K562 (cell line): ENCODE measurements around the gene ZPR1. TPM values are rescaled to one million over a fixed set of nuclear protein-coding genes. Genes with fewer than 3 reads are reported as not detected.

Experiments used
- ATAC-seq: fragments of 200-7000 bp; cut with Tn5 transposase; 3 replicates; pipeline ENCODE4 v1.9.1; 2020; ENCODE audit warnings: moderate library complexity
- BruUV-seq: library from RNA; stranded (reverse); fragments of 400-500 nt; replicated peaks from 2 replicates; lab custom pipeline; 2021; lab: Mats Ljungman, UMichigan
- CTCF ChIA-PET: fragments of 300-600 bp; formaldehyde crosslinking; extraction: SDS; loops from one replicate; lab custom pipeline; 2021; ENCODE audit warnings: low intra/inter-chr PET ratio; lab: Yijun Ruan, JAX
- POLR2A ChIA-PET: fragments of 300-600, 350-650 bp; sonication (Branson Sonifier 250); formaldehyde crosslinking; extraction: SDS; loops from one replicate; lab custom pipeline; 2021; ENCODE audit warnings: antibody characterized with exemption, inconsistent platforms; lab: Yijun Ruan, JAX
- DNase-seq, 4 experiments: peaks; one replicate each; pipeline versions ENCODE4 v3.0.0 to v3.0.0-alpha.2; 2011 to 2018; ENCODE audit warnings: low spot score in 3 of 4, mixed read lengths in 3 of 4; ENCODE audit errors: extremely low read depth in 1 of 4
- FAIRE-seq: peaks from 2 replicates; lab custom pipeline; 2011; peaks lifted over from hg19 to GRCh38; lab: Jason Lieb, UNC
- H2AFZ ChIP-seq: 2 replicates; pipeline ENCODE4 v1.6.0; 2011; ENCODE audit warnings: low read depth, low read length, control low read depth, inconsistent platforms
- H3K27ac ChIP-seq: fragments of 200-600 bp; 3 replicates; pipeline ENCODE4 v1.8.0; 2011; ENCODE audit warnings: low read depth, mild to moderate bottlenecking, control low read depth, inconsistent platforms, low read length, moderate library complexity, mixed read lengths; ENCODE audit errors: extremely low read depth
- H3K27me3 ChIP-seq, 2 experiments: fragments of 300-600 bp in 1 of 2; 2 replicates in 1 of 2; 3 replicates in 1 of 2; pipeline versions ENCODE4 v1.6.0 to v1.8.0; 2011; ENCODE audit warnings: inconsistent platforms in 2 of 2, low read length in 2 of 2, mild to moderate bottlenecking in 1 of 2, mixed read lengths in 1 of 2, moderate library complexity in 1 of 2; ENCODE audit not compliant: control insufficient read depth in 2 of 2, insufficient read depth in 2 of 2
- H3K36me3 ChIP-seq: fragments of 300-600 bp; 3 replicates; pipeline ENCODE4 v1.8.0; 2011; ENCODE audit warnings: mild to moderate bottlenecking, low read length, inconsistent platforms; ENCODE audit not compliant: control insufficient read depth, insufficient read depth
- H3K4me1 ChIP-seq, 2 experiments: fragments of 200-600 bp in 1 of 2; replicated peaks in 1 of 2; 2 replicates in 1 of 2; 3 replicates in 1 of 2; pipeline versions ENCODE4 v1.5.1 to v1.8.0; 2011; ENCODE audit warnings: inconsistent platforms in 2 of 2, low read length in 2 of 2, mild to moderate bottlenecking in 1 of 2, mixed read lengths in 1 of 2, moderate library complexity in 1 of 2; ENCODE audit not compliant: control insufficient read depth in 2 of 2, insufficient read depth in 2 of 2
- H3K4me2 ChIP-seq: 2 replicates; pipeline ENCODE4 v1.6.1; 2011; ENCODE audit warnings: low read length, control low read depth, inconsistent platforms, mixed read lengths; ENCODE audit not compliant: insufficient read depth
- H3K4me3 ChIP-seq: fragments of 200-600 bp; sonication (generic), shearing (Covaris generic); 2 replicates; pipeline ENCODE4 v1.5.1; 2016; ENCODE audit warnings: control low read depth, inconsistent platforms
- H3K79me2 ChIP-seq: fragments of 200-600 bp; 3 replicates; pipeline ENCODE4 v1.8.0; 2011; ENCODE audit warnings: low read length, inconsistent platforms; ENCODE audit not compliant: control insufficient read depth, insufficient read depth
- H3K9ac ChIP-seq, 2 experiments: 2 replicates each; pipeline versions ENCODE4 v1.6.0 to v1.6.1; 2011; ENCODE audit warnings: low read depth in 2 of 2, low read length in 2 of 2, control low read depth in 1 of 2, inconsistent platforms in 1 of 2, mild to moderate bottlenecking in 1 of 2, mixed read lengths in 1 of 2; ENCODE audit not compliant: insufficient read depth in 1 of 2
- H3K9me1 ChIP-seq: one replicate; pipeline ENCODE4 v1.6.0; 2011; ENCODE audit warnings: inconsistent platforms, mild to moderate bottlenecking, low read length, moderate library complexity; ENCODE audit not compliant: control insufficient read depth, insufficient read depth
- H3K9me3 ChIP-seq: replicated peaks from 2 replicates; pipeline ENCODE4 v1.5.1; 2011; ENCODE audit warnings: low read depth, low read length, inconsistent platforms; ENCODE audit not compliant: control insufficient read depth, insufficient read depth
- H4K20me1 ChIP-seq: replicated peaks from 2 replicates; pipeline ENCODE4 v1.6.1; 2011; ENCODE audit warnings: low read length, inconsistent platforms, mixed read lengths; ENCODE audit not compliant: control insufficient read depth, insufficient read depth
- ARID4B ChIP-seq: sonication (generic); formaldehyde crosslinking; IDR thresholded peaks from 2 replicates; pipeline ENCODE4 v1.8.0; 2022; ENCODE audit warnings: mild to moderate bottlenecking, missing genetic modification reagents
- GTF2F1 ChIP-seq: IDR thresholded peaks from 2 replicates; pipeline ENCODE4 v1.6.1; 2011; ENCODE audit warnings: low read depth, low read length, improper control_type of control experiment
- MTF1 ChIP-seq: fragments of 250-450 bp; sonication (Bioruptor Pico); IDR thresholded peaks from 2 replicates; pipeline ENCODE4 v1.9.0; 2021; ENCODE audit warnings: moderate library complexity, mild to moderate bottlenecking, inconsistent platforms, borderline replicate concordance
- NONO ChIP-seq, 2 experiments: fragments of 200-400 bp in 1 of 2; fragments of 450-650 bp in 1 of 2; formaldehyde crosslinking in 1 of 2; IDR thresholded peaks; 2 replicates each; pipeline ENCODE4 v1.6.1; 2017; ENCODE audit warnings: low read depth in 2 of 2, mild to moderate bottlenecking in 2 of 2, moderate library complexity in 2 of 2, low read length in 1 of 2
- TFE3 ChIP-seq: fragments of 450-650 bp; formaldehyde crosslinking; IDR thresholded peaks from 2 replicates; pipeline ENCODE4 v1.4.0; 2020; ENCODE audit warnings: mild to moderate bottlenecking, mixed read lengths
- ZNF224 ChIP-seq: sonication (generic); formaldehyde crosslinking; IDR thresholded peaks from 2 replicates; pipeline ENCODE4 v1.8.0; 2022; ENCODE audit warnings: mild to moderate bottlenecking, missing genetic modification reagents
- whole genome bisulfite sequencing: fragments of 100-300 bp; shearing (Covaris generic); methylation state at CpG from one replicate; pipeline ENCODE4 v1.1.6; 2016; ENCODE audit warnings: low coverage, mixed read lengths; ENCODE audit not compliant: insufficient coverage; ENCODE audit errors: missing lambda C conversion rate; 5-methylcytosine and 5-hydroxymethylcytosine counted together
- in situ Hi-C: fragments of 300-500 bp; cut with MboI; formaldehyde crosslinking; loops from 4 replicates; pipeline ENCODE4 v1.15.0; 2018; ENCODE audit warnings: inconsistent platforms, mixed read lengths
- intact Hi-C: fragments of 100-400 bp; cut with micrococcal nuclease; formaldehyde crosslinking; loops from 2 replicates; pipeline ENCODE4 v1.14.2; 2022
- polyA plus RNA-seq, 8 experiments: library from polyadenylated mRNA; depleted of rRNA in 4 of 8; stranded (reverse) in 5 of 8; unstranded in 3 of 8; fragments of >200 nt; fragmentation: Nextera tagmentation in 2 of 8; fragmentation: Illumina TruSeq in 1 of 8; extraction: Ambion mirVana in 2 of 8; extraction: Trizol in 1 of 8; gene quantifications; 2 replicates each; pipeline versions ENCODE4 v1.2.1 to v1.2.3, GENCODE V29; 2011 to 2014; ENCODE audit warnings: inconsistent platforms in 1 of 8, missing spikeins in 1 of 8
- total RNA-seq, 7 experiments: library from RNA; depleted of rRNA in 6 of 7; stranded (reverse); fragments of >200 nt in 6 of 7; fragmentation: Illumina TruSeq in 2 of 7; extraction: Trizol in 2 of 7; gene quantifications; 2 replicates each; pipeline versions ENCODE4 v1.2.1 to v1.2.3, GENCODE V29; 2011 to 2021; ENCODE audit warnings: low replicate concordance in 1 of 7
- TF ChIP-seq, protein P1 (sequence below): sonication (generic); formaldehyde crosslinking; IDR thresholded peaks from 2 replicates; pipeline ENCODE4 v1.8.1; 2022; ENCODE audit warnings: missing genetic modification reagents
- TF ChIP-seq, protein P2 (sequence below): sonication (generic); formaldehyde crosslinking; IDR thresholded peaks from 2 replicates; pipeline ENCODE4 v1.8.1; 2023; ENCODE audit warnings: mild to moderate bottlenecking, missing genetic modification reagents
- TF ChIP-seq, protein P3 (sequence below): fragments of 250-450 bp; sonication (Bioruptor Pico); IDR thresholded peaks from 2 replicates; pipeline ENCODE4 v1.5.0; 2021

Gene ZPR1
- total and polyA plus RNA-seq, 9 of the 15 experiments (the other 6 are each of a cell fraction or from before 2014, with no cell fraction given): 13.0 to 120 (median 83.8) TPM

- H3K27ac ChIP-seq: no peak overlapping the region
- FAIRE-seq (no peak), ATAC-seq (no peak), DNase-seq (no peak)
- H3K79me2 ChIP-seq: no peaks in the 10 kb centered on the region
- H2AFZ ChIP-seq: no peak overlapping the region
- in situ Hi-C loops (no loop called here), intact Hi-C loops (loop anchor here (10.0 kb wide), 1 partner anchor 99 kb away; no protein-coding TSS in a partner anchor)
- no peaks in the 10 kb centered on the region for H4K20me1 ChIP-seq
- no peak overlapping the region for H3K4me3 ChIP-seq
- POLR2A ChIA-PET: interaction anchor here (0.5 kb wide), 1 partner anchor 28 kb away, joined by 3 read pairs; no protein-coding TSS in a partner anchor
- BruUV-seq: no TSS peak
- H3K4me2 ChIP-seq: no peak overlapping the region
- TF ChIP-seq ZNF224 (CRISPR knock-in tag) (no peak), MTF1 (CRISPR knock-in tag) (no peak), ARID4B (CRISPR knock-in tag) (no peak), GTF2F1 (no peak), TFE3 (CRISPR knock-in tag) (no peak), NONO (IDR thresholded peaks at IDR 0.05; ENCODE audit: low read depth in 2 of 2, low read length in 1 of 2) (no peak)
- TF ChIP-seq, protein P1, sequence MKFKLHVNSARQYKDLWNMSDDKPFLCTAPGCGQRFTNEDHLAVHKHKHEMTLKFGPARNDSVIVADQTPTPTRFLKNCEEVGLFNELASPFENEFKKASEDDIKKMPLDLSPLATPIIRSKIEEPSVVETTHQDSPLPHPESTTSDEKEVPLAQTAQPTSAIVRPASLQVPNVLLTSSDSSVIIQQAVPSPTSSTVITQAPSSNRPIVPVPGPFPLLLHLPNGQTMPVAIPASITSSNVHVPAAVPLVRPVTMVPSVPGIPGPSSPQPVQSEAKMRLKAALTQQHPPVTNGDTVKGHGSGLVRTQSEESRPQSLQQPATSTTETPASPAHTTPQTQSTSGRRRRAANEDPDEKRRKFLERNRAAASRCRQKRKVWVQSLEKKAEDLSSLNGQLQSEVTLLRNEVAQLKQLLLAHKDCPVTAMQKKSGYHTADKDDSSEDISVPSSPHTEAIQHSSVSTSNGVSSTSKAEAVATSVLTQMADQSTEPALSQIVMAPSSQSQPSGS: no peak
- TF ChIP-seq, protein P2, sequence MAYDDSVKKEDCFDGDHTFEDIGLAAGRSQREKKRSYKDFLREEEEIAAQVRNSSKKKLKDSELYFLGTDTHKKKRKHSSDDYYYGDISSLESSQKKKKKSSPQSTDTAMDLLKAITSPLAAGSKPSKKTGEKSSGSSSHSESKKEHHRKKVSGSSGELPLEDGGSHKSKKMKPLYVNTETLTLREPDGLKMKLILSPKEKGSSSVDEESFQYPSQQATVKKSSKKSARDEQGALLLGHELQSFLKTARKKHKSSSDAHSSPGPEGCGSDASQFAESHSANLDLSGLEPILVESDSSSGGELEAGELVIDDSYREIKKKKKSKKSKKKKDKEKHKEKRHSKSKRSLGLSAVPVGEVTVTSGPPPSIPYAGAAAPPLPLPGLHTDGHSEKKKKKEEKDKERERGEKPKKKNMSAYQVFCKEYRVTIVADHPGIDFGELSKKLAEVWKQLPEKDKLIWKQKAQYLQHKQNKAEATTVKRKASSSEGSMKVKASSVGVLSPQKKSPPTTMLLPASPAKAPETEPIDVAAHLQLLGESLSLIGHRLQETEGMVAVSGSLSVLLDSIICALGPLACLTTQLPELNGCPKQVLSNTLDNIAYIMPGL (CRISPR knock-in tag): no peak
- TF ChIP-seq, protein P3, sequence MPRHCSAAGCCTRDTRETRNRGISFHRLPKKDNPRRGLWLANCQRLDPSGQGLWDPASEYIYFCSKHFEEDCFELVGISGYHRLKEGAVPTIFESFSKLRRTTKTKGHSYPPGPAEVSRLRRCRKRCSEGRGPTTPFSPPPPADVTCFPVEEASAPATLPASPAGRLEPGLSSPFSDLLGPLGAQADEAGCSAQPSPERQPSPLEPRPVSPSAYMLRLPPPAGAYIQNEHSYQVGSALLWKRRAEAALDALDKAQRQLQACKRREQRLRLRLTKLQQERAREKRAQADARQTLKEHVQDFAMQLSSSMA (CRISPR knock-in tag): no peak
- H3K9me3 ChIP-seq: no peaks in the 10 kb centered on the region
- WGBS: 33% methylated on average over 10 of the region's 10 CpGs
- H3K36me3 ChIP-seq: no peaks in the 10 kb centered on the region
- peaks cover 6 to 37% of the 10 kb centered on the region in 2 experiments; a peak in 3 of 5 replicates for H3K4me1 ChIP-seq
- CTCF ChIA-PET: no interaction called here
- H3K9me1 ChIP-seq: no peaks in the 10 kb centered on the region
- no peak overlapping the region for H3K9ac ChIP-seq
- peaks cover 0 to 7% of the 10 kb centered on the region in 2 experiments; a peak in 2 of 5 replicates for H3K27me3 ChIP-seq
Observed at GRCh38 chr11:116833491-116833815, 45.6 kb upstream of the ZPR1 start.
